Chondrocyte (in vitro differentiated cells): Measurements from ENCODE around the gene TEX2. TPM values are rescaled to one million over a fixed set of nuclear protein-coding genes. Genes with fewer than 3 reads are reported as not detected.

ENCODE experiments used
- DNase-seq: peaks from one replicate; pipeline ENCODE4 v3.0.0; 2021; ENCODE audit warnings: mixed read lengths, low spot score
- H3K27ac Mint-ChIP-seq: one replicate; pipeline ENCODE4 v1.8.0; 2021; ENCODE audit warnings: mild to moderate bottlenecking, moderate library complexity, mixed read lengths; ENCODE audit not compliant: unreplicated experiment
- H3K27me3 Mint-ChIP-seq: 2 replicates; pipeline ENCODE4 v1.8.0; 2021; ENCODE audit warnings: low read depth, mixed read lengths
- H3K36me3 Mint-ChIP-seq: 2 replicates; pipeline ENCODE4 v1.8.0; 2021; ENCODE audit warnings: low read depth, mixed read lengths
- H3K4me1 Mint-ChIP-seq: 2 replicates; pipeline ENCODE4 v1.8.0; 2021; ENCODE audit warnings: low read depth, mild to moderate bottlenecking, mixed read lengths
- H3K4me3 Mint-ChIP-seq: one replicate; pipeline ENCODE4 v1.8.0; 2021; ENCODE audit warnings: mild to moderate bottlenecking, moderate library complexity, mixed read lengths; ENCODE audit not compliant: unreplicated experiment
- H3K9me3 Mint-ChIP-seq: 2 replicates; pipeline ENCODE4 v1.8.0; 2021; ENCODE audit warnings: low read depth, mixed read lengths
- total RNA-seq: library from RNA; stranded (reverse); gene quantifications from 3 replicates; pipeline ENCODE4 v1.2.1, GENCODE V29; 2021
- TF ChIP-seq, protein P1 (sequence below): fragments of 200-600 bp; sonication (generic); IDR thresholded peaks from 2 replicates; pipeline ENCODE4 v1.5.0; 2021; ENCODE audit warnings: antibody characterized with exemption, mild to moderate bottlenecking, moderate library complexity

The TEX2 gene
- total RNA-seq, 1 donor from 2014 or later, result 47.3 TPM

DNA sequence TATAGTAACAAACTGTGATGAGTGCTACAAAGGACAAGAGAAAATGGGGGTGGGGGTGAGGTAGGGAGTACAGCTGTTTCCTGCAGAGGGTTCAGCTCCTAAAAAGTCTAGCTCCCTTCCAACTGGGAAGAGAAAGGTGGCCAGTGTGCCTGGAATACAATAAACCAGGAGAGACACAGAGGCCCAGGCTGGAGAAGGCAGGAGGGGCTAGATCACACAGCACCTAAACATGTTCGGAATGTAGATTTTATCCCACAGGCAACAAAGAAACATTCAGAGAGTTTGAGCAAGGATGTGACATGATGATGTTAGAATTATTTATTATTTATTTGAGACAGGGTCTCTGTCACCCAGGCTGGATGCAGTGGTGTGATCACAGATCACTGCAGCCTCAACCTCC is 10.2 kb downstream of the TEX2 start:
- Mint-ChIP-seq H3K27me3 (no peaks in the 10 kb centered on the region), H3K4me1 (peaks cover 57% of the 10 kb centered on the region), H3K27ac (no peak overlapping the region), H3K36me3 (no peaks in the 10 kb centered on the region), H3K4me3 (no peak overlapping the region), H3K9me3 (no peaks in the 10 kb centered on the region)
- DNase-seq, result no peak
- TF ChIP-seq, protein P1, sequence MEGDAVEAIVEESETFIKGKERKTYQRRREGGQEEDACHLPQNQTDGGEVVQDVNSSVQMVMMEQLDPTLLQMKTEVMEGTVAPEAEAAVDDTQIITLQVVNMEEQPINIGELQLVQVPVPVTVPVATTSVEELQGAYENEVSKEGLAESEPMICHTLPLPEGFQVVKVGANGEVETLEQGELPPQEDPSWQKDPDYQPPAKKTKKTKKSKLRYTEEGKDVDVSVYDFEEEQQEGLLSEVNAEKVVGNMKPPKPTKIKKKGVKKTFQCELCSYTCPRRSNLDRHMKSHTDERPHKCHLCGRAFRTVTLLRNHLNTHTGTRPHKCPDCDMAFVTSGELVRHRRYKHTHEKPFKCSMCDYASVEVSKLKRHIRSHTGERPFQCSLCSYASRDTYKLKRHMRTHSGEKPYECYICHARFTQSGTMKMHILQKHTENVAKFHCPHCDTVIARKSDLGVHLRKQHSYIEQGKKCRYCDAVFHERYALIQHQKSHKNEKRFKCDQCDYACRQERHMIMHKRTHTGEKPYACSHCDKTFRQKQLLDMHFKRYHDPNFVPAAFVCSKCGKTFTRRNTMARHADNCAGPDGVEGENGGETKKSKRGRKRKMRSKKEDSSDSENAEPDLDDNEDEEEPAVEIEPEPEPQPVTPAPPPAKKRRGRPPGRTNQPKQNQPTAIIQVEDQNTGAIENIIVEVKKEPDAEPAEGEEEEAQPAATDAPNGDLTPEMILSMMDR, result no peak

DNA sequence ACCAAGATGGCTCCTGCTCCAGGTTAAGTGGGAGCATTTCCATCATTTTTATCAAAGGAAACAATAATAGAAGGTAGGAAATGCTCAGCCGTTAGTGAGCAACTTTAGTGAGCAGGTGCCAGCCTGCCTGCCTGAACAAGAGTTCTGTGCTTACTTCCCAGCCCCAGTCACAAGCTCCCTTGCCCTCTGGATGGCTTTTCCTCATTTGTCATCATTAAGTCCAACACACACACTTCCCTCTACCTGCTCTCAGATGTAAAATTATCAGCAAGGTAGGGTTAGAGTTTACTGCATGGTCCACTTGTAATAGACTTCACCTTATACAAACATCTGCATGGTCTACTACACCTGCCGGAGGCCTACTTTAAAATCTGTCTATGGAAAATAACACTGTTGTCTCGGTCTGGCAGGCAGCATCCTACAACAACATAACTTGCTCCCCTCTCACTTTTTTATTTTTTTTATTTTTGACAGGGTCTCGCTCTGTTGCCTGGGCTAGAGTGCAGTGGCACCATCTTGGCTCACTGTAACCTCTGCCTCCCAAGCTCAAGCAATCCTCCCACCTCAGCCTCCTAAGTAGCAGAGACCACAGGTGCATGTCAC is 12.7 kb downstream of the TEX2 start:
- H3K27me3 Mint-ChIP-seq, result no peaks in the 10 kb centered on the region
- no peak overlapping the region for H3K4me3 Mint-ChIP-seq
- no peak for DNase-seq
- H3K36me3 Mint-ChIP-seq, result no peaks in the 10 kb centered on the region
- H3K9me3 Mint-ChIP-seq, result no peaks in the 10 kb centered on the region
- peaks cover 59% of the 10 kb centered on the region for H3K4me1 Mint-ChIP-seq
- TF ChIP-seq, protein P1, result no peak
- H3K27ac Mint-ChIP-seq, result no peak overlapping the region

DNA sequence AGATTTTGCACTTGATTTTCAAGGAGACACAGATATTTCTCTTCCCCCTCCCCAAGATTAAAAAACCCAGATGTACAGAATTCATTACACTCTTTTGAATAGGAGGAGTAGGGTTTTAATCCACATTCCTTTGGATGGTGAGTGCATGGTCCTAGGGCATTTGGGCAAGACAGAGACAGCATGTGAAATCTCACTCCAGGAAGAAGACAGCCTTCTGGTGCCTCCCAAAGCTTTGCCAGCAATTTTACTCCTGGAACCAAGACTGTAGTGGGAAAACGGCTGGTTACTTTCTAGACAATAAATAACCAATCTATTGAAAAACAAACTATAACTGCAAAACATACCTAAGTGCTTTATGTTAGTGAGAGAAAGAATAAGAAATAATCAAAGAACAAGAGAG is 15.2 kb downstream of the TEX2 start:
- no peaks in the 10 kb centered on the region for H3K9me3 Mint-ChIP-seq
- H3K4me1 Mint-ChIP-seq, result peaks cover 71% of the 10 kb centered on the region
- TF ChIP-seq, protein P1, result no peak
- no peaks in the 10 kb centered on the region for H3K36me3 Mint-ChIP-seq
- no peak for DNase-seq
- no peak overlapping the region for H3K27ac Mint-ChIP-seq
- no peaks in the 10 kb centered on the region for H3K27me3 Mint-ChIP-seq
- no peak overlapping the region for H3K4me3 Mint-ChIP-seq

DNA sequence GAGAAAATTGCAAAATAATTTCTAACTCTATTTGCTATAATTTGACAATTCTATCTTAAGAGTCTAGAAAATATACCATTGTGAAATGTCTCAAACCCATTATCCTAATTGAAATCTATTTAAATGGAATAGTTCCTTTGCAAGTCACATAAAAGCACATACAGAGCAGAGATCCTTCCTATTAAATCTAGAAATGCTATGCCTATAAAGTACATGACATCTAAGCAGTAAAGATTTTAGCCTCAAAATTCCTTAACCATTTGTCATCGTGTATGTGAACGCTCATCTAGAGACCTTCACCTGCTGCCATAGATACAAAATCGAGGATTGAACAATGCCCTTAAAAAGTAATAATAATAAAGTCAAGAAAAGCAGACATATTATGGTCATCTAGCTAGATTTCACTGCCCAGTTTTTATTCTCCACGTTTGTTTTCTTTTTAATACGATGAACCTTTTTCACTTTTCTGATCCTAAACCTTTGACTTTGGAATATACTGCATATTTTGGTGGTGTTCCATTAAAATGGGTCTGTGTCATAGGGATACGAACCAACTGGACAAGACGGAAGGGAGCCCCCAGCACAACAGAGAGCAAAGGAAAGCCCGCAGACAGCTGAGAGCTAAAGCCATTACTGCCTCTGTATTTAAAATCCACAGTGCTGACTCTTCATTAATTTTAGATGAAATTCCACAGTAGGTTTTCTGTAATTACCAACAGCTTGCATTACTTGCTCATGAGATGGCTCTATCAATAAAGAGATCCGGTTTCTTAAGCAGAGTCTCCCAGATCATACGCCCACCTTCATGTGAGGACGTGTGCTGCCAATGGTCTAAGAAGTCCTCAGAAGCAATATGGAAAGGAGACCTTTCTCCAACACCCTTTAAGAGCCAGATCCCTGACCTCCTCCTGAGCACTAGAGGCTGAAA is 17.6 kb downstream of the TEX2 start:
- DNase-seq, result no peak
- peak overlapping the region; percentile 33 for H3K4me3 Mint-ChIP-seq
- no peaks in the 10 kb centered on the region for H3K36me3 Mint-ChIP-seq
- no peaks in the 10 kb centered on the region for H3K27me3 Mint-ChIP-seq
- H3K9me3 Mint-ChIP-seq, result no peaks in the 10 kb centered on the region
- TF ChIP-seq, protein P1, result no peak
- H3K4me1 Mint-ChIP-seq, result peaks cover 89% of the 10 kb centered on the region
- H3K27ac Mint-ChIP-seq, result peak overlapping the region; percentile 91

DNA sequence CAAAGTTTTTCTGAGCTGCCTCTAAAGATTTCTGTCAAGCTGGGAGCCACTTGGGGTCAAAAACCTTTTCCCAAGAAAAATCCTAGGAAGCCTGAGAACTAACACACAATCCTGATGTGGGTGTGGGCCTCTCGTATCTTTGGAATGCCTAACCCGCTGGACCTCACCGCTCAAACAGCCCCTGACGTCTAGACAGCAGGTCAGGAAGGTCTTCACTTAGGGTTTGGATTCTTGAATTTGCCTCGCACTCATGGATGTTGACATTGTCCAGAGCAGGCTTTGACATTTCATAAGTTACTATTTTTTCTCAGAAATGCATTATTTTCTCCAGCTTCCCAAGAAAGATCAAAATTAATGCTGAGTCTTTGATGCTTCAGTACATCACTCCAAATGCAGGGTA is 18.9 kb downstream of the TEX2 start:
- TF ChIP-seq, protein P1, result no peak
- no peaks in the 10 kb centered on the region for H3K36me3 Mint-ChIP-seq
- no peaks in the 10 kb centered on the region for H3K27me3 Mint-ChIP-seq
- DNase-seq, result no peak
- peak overlapping the region; percentile 91 for H3K27ac Mint-ChIP-seq
- no peaks in the 10 kb centered on the region for H3K9me3 Mint-ChIP-seq
- peaks cover 91% of the 10 kb centered on the region for H3K4me1 Mint-ChIP-seq
- peak overlapping the region; percentile 33 for H3K4me3 Mint-ChIP-seq
